Hepatocyte (in vitro differentiated cells): ENCODE measurements around the gene ANO10. TPM values are rescaled to one million over a fixed set of nuclear protein-coding genes. Genes with fewer than 3 reads are reported as not detected.

Source experiments
- DNase-seq: peaks from one replicate; pipeline ENCODE4 v3.0.0-alpha.2; 2016; ENCODE audit warnings: low spot score
- H2AFZ ChIP-seq: fragments of 200-600 bp; sonication (generic); 2 replicates; pipeline ENCODE4 v1.6.0; 2016; ENCODE audit warnings: antibody characterized with exemption, mild to moderate bottlenecking
- H3K27ac ChIP-seq: fragments of 200-600 bp; sonication (generic); 2 replicates; pipeline ENCODE4 v1.5.1; 2016; ENCODE audit warnings: mild to moderate bottlenecking
- H3K27me3 ChIP-seq: fragments of 200-600 bp; sonication (generic); 2 replicates; pipeline ENCODE4 v1.6.1; 2016
- H3K36me3 ChIP-seq: fragments of 200-600 bp; sonication (generic); replicated peaks from 2 replicates; pipeline ENCODE4 v1.5.1; 2016; ENCODE audit warnings: low read depth; ENCODE audit not compliant: insufficient read depth
- H3K4me1 ChIP-seq: fragments of 200-600 bp; sonication (generic); 2 replicates; pipeline ENCODE4 v1.5.1; 2016; ENCODE audit warnings: mild to moderate bottlenecking, moderate library complexity; ENCODE audit not compliant: insufficient read depth
- H3K4me2 ChIP-seq: fragments of 200-600 bp; sonication (generic); 2 replicates; pipeline ENCODE4 v1.6.0; 2016
- H3K4me3 ChIP-seq: fragments of 200-600 bp; sonication (generic); 2 replicates; pipeline ENCODE4 v1.5.1; 2016; ENCODE audit warnings: mild to moderate bottlenecking
- H3K79me2 ChIP-seq: fragments of 200-600 bp; sonication (generic); 2 replicates; pipeline ENCODE4 v1.6.0; 2017; ENCODE audit warnings: mild to moderate bottlenecking
- H3K9me2 ChIP-seq: fragments of 200-600 bp; sonication (generic); replicated peaks from 2 replicates; pipeline ENCODE4 v1.6.0; 2017; ENCODE audit warnings: mild to moderate bottlenecking; ENCODE audit not compliant: insufficient read depth
- H3K9me3 ChIP-seq: fragments of 200-600 bp; sonication (generic); 2 replicates; pipeline ENCODE4 v1.5.1; 2016; ENCODE audit warnings: low read depth, mild to moderate bottlenecking
- H4K20me1 ChIP-seq: fragments of 200-600 bp; sonication (generic); 2 replicates; pipeline ENCODE4 v1.6.0; 2016; ENCODE audit warnings: mild to moderate bottlenecking; ENCODE audit not compliant: insufficient read depth, poor library complexity, severe bottlenecking
- EZH2 ChIP-seq: fragments of 200-600 bp; sonication (generic); IDR thresholded peaks from 2 replicates; pipeline ENCODE4 v1.6.1; 2016; ENCODE audit warnings: antibody characterized with exemption, mild to moderate bottlenecking, borderline replicate concordance
- EZH2phosphoT487 ChIP-seq: fragments of 200-600 bp; sonication (generic); IDR thresholded peaks from one replicate; pipeline ENCODE4 v1.6.1; 2018; ENCODE audit warnings: antibody characterized with exemption, mild to moderate bottlenecking, low read depth, moderate library complexity; ENCODE audit not compliant: unreplicated experiment, severe bottlenecking
- whole genome bisulfite sequencing: methylation state at CpG from one replicate; pipeline ENCODE4 v1.1.6; 2016; ENCODE audit warnings: low lambda C conversion rate; ENCODE audit errors: missing lambda C conversion rate; 5-methylcytosine and 5-hydroxymethylcytosine counted together
- polyA plus RNA-seq: library from polyadenylated mRNA; unstranded; fragments of >200 nt; fragmentation: Nextera tagmentation; extraction: Ambion mirVana; gene quantifications from 2 replicates; pipeline ENCODE4 v1.2.1, GENCODE V29; 2016
- total RNA-seq: library from RNA; depleted of rRNA; stranded (reverse); fragments of >200 nt; gene quantifications from 2 replicates; pipeline ENCODE4 v1.2.3, GENCODE V29; 2014
- TF ChIP-seq, protein P1 (sequence below): fragments of 200-600 bp; sonication (generic); IDR thresholded peaks from 2 replicates; pipeline ENCODE4 v1.5.1; 2016; ENCODE audit warnings: antibody characterized with exemption, mild to moderate bottlenecking; ENCODE audit not compliant: poor library complexity

Gene ANO10
- total and polyA plus RNA-seq, 2 experiments from 2014 or later: 28.5 to 33.5 TPM

DNA sequence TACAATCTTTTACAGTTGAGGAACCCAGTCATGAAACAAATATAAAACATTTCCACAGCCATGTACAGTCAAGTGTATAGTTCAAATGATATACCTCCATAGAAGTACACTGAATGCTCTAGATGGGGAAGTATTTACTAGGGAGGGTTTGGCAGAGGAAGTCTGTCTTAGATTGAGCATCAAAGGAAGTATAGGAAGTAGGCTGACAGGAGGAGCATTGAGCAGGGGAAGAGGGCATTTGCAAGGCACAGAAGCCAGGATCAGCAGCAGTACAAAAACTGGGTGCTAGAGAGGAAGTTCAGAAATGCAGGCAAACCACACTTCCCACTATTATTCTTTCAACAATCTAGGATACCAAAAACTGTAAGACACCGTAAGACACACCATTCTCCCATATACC, 122.6 kb downstream of the ANO10 start:
- Histone ChIP-seq H3K27ac (no peak overlapping the region), H3K36me3 (no peaks in the 10 kb centered on the region), H3K9me3 (no peaks in the 10 kb centered on the region), H3K4me2 (no peak overlapping the region), H3K27me3 (no peaks in the 10 kb centered on the region), H3K9me2 (no peaks in the 10 kb centered on the region), H3K4me1 (no peaks in the 10 kb centered on the region), H2AFZ (no peak overlapping the region), H3K4me3 (no peak overlapping the region), H3K79me2 (no peaks in the 10 kb centered on the region), H4K20me1 (no peaks in the 10 kb centered on the region)
- TF ChIP-seq, protein P1, sequence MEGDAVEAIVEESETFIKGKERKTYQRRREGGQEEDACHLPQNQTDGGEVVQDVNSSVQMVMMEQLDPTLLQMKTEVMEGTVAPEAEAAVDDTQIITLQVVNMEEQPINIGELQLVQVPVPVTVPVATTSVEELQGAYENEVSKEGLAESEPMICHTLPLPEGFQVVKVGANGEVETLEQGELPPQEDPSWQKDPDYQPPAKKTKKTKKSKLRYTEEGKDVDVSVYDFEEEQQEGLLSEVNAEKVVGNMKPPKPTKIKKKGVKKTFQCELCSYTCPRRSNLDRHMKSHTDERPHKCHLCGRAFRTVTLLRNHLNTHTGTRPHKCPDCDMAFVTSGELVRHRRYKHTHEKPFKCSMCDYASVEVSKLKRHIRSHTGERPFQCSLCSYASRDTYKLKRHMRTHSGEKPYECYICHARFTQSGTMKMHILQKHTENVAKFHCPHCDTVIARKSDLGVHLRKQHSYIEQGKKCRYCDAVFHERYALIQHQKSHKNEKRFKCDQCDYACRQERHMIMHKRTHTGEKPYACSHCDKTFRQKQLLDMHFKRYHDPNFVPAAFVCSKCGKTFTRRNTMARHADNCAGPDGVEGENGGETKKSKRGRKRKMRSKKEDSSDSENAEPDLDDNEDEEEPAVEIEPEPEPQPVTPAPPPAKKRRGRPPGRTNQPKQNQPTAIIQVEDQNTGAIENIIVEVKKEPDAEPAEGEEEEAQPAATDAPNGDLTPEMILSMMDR: no peak
- TF ChIP-seq EZH2 (no peak), EZH2phosphoT487 (no peak)
- no peak for DNase-seq
- 97% methylated on average over 1 of the region's 1 CpG for WGBS

DNA sequence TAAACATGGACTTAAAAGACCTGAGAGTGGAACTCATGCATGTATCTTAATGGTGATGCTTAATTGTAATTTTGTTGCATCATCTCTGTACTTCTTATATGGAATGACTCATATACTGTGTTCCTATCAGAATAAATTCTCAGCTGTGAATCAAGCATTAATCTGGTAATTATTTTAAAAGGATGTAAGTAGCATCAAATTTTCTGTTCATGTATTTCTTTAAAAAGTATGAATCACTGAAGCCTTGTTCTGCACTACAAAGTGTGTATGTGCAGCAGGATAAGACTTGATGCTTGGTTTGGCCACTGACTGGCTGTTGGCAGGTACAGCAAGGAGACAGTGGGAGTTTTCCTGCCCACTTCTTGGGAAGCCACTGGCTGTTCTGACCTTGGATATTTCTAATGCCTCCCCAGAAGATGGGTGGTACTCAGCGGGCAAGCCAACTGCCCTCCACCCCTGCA, 123.9 kb downstream of the ANO10 start:
- H2AFZ ChIP-seq: no peak overlapping the region
- no peak for DNase-seq
- no peaks in the 10 kb centered on the region for H4K20me1 ChIP-seq
- no peaks in the 10 kb centered on the region for H3K9me2 ChIP-seq
- H3K4me2 ChIP-seq: no peak overlapping the region
- no peaks in the 10 kb centered on the region for H3K4me1 ChIP-seq
- H3K27me3 ChIP-seq: no peaks in the 10 kb centered on the region
- no peak overlapping the region for H3K27ac ChIP-seq
- no peak overlapping the region for H3K4me3 ChIP-seq
- H3K9me3 ChIP-seq: no peaks in the 10 kb centered on the region
- no peaks in the 10 kb centered on the region for H3K36me3 ChIP-seq
- TF ChIP-seq EZH2: no peak
- TF ChIP-seq, protein P1: no peak
- TF ChIP-seq EZH2phosphoT487: no peak
- WGBS: 91% methylated on average over 1 of the region's 1 CpG
- no peaks in the 10 kb centered on the region for H3K79me2 ChIP-seq

DNA sequence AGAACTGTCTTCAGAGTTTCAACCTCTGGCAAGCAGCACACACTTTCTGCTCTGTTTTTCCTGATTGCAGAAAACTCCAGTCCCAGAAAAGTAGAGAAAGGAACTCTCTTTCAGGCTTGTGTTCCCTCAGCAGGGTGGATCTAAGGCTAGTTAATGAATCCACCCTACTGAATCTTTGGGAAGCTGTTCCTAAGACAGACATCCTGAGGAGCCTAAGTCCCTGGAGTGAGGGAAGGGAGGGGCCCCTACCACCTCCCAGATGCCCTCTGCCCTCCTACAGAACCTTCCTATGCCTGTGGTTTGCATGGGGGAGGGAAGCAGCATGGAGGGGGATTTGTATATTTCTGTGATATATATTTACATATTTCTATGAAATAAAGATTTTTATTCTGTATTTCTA, 124.4 kb downstream of the ANO10 start:
- H3K4me3 ChIP-seq: no peak overlapping the region
- no peaks in the 10 kb centered on the region for H3K79me2 ChIP-seq
- H3K9me2 ChIP-seq: no peaks in the 10 kb centered on the region
- H3K36me3 ChIP-seq: no peaks in the 10 kb centered on the region
- no peaks in the 10 kb centered on the region for H4K20me1 ChIP-seq
- H2AFZ ChIP-seq: no peak overlapping the region
- H3K4me2 ChIP-seq: no peak overlapping the region
- DNase-seq: no peak
- H3K9me3 ChIP-seq: no peaks in the 10 kb centered on the region
- TF ChIP-seq EZH2phosphoT487 (no peak), EZH2 (no peak)
- TF ChIP-seq, protein P1: no peak
- no peak overlapping the region for H3K27ac ChIP-seq
- H3K27me3 ChIP-seq: no peaks in the 10 kb centered on the region
- no peaks in the 10 kb centered on the region for H3K4me1 ChIP-seq
